Right renal pelvis (tissue), 4 donors: ENCODE data around the gene OPA3. TPM values are rescaled to one million over a fixed set of nuclear protein-coding genes. Genes with fewer than 3 reads are reported as not detected.

ENCODE experiments used
- DNase-seq, 4 donors: peaks; one replicate each; pipeline ENCODE4 v3.0.0-alpha.2; 2013; ENCODE audit warnings: low read depth in 4 of 4, low spot score in 3 of 4, missing footprints in 1 of 4
- polyA plus RNA-seq, 4 donors: library from polyadenylated mRNA; unstranded; fragments of 120-200 nt; gene quantifications; one replicate each; pipeline ENCODE4 v1.2.1, GENCODE V29; 2013; ENCODE audit not compliant: insufficient read length in 4 of 4

Gene OPA3
- polyA plus RNA-seq, 4 donors, result 10.8 to 11.8 (median 11.3) TPM

DNA sequence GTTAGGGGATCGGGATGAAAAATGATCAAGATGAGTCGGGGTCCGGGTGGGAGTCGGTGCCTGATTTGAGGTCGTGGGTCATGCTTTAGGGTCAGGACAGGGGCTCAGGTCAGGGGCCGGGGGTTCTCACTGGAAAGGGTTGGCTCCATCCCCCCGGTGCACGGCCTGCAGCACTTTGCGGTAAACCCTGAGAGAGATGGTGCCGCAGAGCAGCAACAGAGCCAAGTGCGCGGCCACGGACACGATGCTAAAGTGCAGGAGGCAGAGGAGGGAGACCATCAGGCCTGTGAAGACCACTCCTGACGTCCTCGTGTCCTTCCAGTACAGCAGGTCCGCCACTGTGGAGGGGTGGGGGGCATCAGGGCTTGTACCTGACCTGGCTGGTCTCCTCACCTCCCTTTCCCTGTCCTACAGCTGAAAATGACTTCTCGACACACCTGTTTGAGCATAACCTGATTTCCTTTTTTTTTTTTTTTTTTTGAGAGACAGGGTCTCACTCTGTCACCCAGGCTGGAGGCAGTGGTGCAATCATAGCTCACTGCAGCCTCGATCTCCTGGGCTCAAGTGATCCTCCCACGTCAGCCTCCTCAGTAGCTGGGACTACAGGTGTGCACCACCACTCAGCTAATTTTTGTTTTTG lies 95.3 kb downstream of the OPA3 start:
- DNase-seq, result no peak

DNA sequence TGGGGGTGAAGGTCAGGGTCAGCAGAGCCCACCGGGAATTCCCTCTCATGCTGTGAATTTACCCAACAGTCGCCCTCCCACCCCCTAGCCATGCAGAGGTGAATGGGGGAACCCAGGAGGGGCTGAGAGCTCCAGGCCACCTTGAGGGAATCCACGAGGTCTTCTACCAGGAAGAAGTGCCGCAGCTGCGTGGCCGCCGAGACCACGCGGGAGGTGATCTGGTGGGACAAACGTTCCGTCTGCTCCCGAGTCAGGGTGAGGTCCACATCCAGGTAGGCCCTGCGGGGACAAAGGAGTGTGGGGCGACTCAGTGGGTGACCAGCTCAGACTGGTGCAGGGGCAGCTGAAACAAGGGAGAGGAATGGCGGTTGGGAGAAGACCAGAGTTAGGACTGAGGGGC lies 95.9 kb downstream of the OPA3 start:
- no peak for DNase-seq

DNA sequence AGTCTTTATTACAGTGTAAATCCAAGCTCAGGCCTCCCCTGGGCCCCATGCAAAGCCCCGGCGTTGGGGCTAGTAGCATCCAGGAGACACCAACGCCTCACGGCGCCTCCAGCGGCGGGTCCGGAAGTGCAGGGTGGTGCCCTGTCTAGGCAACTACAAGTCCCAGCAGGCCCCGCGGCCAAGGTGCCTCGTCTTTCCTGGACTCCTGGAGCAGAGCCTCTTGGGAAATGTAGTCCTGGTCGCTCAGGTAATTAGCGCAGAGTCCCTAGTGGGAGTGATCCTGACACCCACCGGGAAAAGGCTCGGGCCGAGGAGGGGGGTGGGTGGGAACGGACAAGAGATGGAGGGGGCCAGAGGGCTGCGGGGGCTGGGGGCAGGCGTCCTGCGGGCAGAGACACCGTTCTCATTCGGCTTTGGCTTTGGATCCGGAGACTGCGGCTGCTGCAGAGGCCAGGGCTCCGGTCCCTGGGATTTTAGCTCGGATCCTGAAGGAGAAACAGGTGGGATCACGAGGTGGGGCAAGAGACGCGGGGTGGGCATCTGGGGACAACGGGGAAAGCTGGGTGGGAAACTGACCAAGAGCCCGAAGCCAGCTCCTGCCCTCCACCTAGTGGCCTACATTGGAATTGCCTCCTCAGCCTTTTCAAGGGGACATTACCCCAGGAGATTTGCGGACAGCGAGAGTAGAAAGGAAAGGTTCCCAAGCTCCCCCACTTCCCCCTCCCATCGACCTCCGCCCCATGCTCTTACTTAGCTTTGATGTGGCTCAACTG lies 99.1 kb downstream of the OPA3 start:
- DNase-seq, result peak in 3 of 4 donors; percentile 83 to 88 (median 85)

DNA sequence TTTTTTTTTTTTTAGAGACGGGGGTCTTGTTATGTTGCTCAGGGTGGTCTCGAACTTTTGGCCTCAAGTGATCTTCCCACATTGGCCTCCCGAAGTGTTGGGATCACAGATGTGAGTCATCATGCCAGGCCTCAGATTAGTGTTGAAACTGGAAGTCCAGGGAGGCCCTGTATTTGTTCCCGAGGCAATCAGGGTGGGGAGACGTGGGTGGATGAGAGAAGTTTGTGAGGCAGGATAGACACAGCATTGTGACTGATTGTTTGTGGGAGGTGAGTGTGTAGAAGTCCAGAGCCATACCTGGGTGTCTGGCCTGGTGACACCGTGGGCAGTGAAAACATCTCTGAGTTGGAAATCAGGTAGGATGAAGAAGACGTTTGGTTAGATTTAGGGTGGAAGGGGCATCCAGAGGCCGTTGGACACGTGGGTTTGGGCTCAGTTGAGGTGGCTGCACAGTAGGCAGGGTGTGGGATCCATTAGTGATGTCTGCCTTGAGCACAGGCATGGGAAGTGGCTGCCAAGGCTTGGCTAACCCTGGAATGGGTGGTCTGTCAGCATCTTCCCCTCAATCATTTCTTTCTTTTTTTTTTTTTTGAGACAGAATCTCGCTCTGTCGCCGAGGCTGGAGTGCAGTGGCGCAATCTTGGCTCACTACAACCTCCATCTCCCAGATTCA lies 100.2 kb downstream of the OPA3 start:
- no peak for DNase-seq

DNA sequence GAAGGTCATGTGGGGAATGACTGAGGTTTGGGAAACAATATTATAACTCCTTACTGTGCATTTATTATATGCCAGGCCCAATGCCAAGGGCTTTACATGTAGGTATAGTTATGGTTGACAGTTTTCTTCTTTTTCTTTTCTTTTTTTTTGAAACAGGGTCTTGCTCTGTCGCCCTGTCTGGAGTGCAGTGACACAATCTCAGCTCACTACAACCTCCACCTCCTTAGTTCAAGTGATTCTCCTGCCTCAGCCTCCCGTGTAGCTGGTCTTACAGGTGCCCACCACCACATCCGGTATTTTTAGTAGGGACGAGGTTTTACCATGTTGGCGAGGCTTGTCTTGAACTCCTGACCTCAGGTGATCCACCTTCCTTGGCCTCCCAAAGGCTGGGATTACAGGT lies 101.6 kb downstream of the OPA3 start:
- no peak for DNase-seq

DNA sequence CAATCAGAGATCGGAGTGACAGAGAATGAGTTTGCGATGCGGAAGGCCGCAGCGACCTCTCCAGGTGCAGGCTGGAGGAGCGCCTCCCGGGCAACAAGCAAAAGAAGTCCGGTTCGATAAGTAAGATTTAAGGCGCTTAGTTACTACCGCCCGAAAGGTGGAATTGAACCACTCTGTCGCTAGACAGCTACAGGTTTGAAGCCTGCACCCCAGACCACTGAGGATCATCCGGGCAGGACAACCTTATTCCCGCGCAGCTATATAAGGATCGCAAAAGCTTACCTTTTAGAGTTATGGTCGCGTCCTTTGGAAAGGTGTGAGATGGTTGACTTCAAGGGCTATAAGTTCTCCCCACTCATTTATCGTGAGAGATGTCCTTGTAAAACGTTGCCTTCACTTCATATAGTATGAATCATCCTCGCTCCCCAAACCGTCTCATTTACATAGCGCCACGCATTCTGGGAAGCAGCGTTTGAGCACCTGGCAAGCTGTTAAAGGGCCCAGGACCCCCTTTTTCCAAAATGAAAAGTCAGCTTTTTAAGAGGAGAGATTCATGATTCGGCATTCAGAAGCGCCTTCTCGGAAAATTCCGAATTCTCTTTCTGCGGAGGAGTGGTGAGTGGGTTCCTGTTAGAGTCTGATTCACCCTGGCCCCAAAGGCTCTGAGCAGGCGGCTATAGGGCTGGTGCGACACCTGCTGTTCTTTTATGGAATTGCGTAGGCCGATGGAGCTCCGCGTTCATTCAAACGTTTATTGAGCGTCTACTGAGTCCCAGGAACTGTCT lies 106.0 kb downstream of the OPA3 start:
- DNase-seq, result peak in 3 of 4 donors; percentile 77 to 84 (median 81)

DNA sequence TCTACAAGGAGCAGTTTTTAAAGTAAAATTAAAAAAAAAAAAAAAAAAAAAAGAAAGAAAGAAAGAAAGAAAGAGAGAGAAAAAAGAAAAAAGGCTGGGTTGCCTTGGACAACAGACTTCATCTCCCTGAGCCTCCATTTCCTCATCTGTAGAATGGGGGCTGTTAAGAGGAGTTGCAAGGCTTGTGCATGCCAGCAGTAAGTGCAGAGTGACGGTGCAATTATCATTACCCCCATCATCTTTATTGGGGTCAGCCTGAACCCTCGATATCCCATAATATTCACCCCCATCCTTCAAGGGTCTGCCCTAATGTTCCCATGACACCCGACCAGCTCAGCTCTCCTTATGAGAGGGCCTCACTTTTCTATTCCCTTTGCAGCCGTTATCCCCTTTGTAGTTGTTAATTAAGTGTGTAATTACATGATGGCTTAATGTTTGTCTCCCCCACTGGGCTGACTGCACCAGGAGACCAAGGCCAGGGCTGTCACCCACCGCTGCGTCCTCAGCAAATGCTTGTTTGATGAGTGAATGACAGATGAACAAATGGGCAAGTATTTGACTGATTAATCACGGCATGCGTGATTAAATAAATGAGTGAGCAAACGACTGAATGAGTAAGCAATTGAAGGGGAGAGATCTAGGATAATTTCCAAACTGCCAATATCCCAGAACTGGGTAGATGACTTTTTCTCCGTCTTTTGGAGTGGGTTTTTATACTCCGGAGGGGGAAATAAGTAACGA lies 106.7 kb downstream of the OPA3 start:
- no peak for DNase-seq

Other genes starting within 250 kb of the OPA3 start
- gene KLC3, start 244.1 kb downstream of the OPA3 start, polyA plus RNA-seq, result 1 to 10 TPM in 2 of 4 donors, under 1 TPM in 2; 0.76 to 3.0 (median 1.1) TPM
- 10 to 100 TPM; 33.2 to 35.5 (median 33.8) TPM for gene ERCC2, start 214.2 kb downstream of the OPA3 start, polyA plus RNA-seq
- gene PPP1R13L, start 179.7 kb downstream of the OPA3 start, polyA plus RNA-seq, result 10 to 100 TPM in 2 of 4 donors, 1 to 10 TPM in 2; 7.3 to 12.0 (median 9.1) TPM
- gene POLR1G, start 178.2 kb downstream of the OPA3 start, polyA plus RNA-seq, result 1 to 10 TPM; 3.4 to 5.3 (median 3.9) TPM
- gene ERCC1, start 160.9 kb downstream of the OPA3 start, polyA plus RNA-seq, result 10 to 100 TPM; 74.4 to 87.4 (median 79.2) TPM
- 10 to 100 TPM in 3 of 4 donors, 1 to 10 TPM in 1; 2.6 to 85.3 (median 35.4) TPM for gene FOSB, start 116.8 kb downstream of the OPA3 start, polyA plus RNA-seq
- gene RTN2, start 87.8 kb downstream of the OPA3 start, polyA plus RNA-seq, result 1 to 10 TPM; 7.4 to 9.1 (median 7.7) TPM
- gene PPM1N, start 86.4 kb downstream of the OPA3 start, polyA plus RNA-seq, result under 1 TPM in 3 of 4 donors, not detected in 1; 0.25 to 0.57 (median 0.25) TPM
- gene VASP, start 77.3 kb downstream of the OPA3 start, polyA plus RNA-seq, result 10 to 100 TPM; 52.2 to 55.3 (median 53.5) TPM
- gene GPR4, start 17.4 kb upstream of the OPA3 start, polyA plus RNA-seq, result 1 to 10 TPM; 4.7 to 7.6 (median 5.7) TPM
- 10 to 100 TPM; 16.1 to 24.6 (median 21.6) TPM for gene EML2, start 54.6 kb upstream of the OPA3 start, polyA plus RNA-seq
- gene GIPR, start 83.4 kb upstream of the OPA3 start, polyA plus RNA-seq, result under 1 TPM; 0.33 to 0.80 (median 0.58) TPM
- gene SNRPD2, start 107.2 kb upstream of the OPA3 start, polyA plus RNA-seq, result 100 to 1,000 TPM; 282 to 375 (median 322) TPM
- 10 to 100 TPM in 1 of 4 donors, 1 to 10 TPM in 3; 6.2 to 12.7 (median 8.4) TPM for gene QPCTL, start 107.9 kb upstream of the OPA3 start, polyA plus RNA-seq
- gene FBXO46, start 146.1 kb upstream of the OPA3 start, polyA plus RNA-seq, result 10 to 100 TPM; 13.3 to 19.0 (median 14.7) TPM
- gene MEIOSIN, start 148.6 kb upstream of the OPA3 start, polyA plus RNA-seq, result under 1 TPM in 1 of 4 donors, not detected in 3; 0.03 TPM
- 10 to 100 TPM; 15.7 to 31.7 (median 21.6) TPM for gene SIX5, start 184.4 kb upstream of the OPA3 start, polyA plus RNA-seq
- gene DMPK, start 197.7 kb upstream of the OPA3 start, polyA plus RNA-seq, result 10 to 100 TPM; 41.9 to 53.6 (median 47.1) TPM
- 10 to 100 TPM; 28.0 to 40.3 (median 29.1) TPM for gene DMWD, start 208.0 kb upstream of the OPA3 start, polyA plus RNA-seq
- under 1 TPM in 1 of 4 donors, not detected in 3; 0.05 TPM for gene RSPH6A, start 230.5 kb upstream of the OPA3 start, polyA plus RNA-seq